ENCODE measurements around the gene PABPC1L.

The PABPC1L gene

DNA sequence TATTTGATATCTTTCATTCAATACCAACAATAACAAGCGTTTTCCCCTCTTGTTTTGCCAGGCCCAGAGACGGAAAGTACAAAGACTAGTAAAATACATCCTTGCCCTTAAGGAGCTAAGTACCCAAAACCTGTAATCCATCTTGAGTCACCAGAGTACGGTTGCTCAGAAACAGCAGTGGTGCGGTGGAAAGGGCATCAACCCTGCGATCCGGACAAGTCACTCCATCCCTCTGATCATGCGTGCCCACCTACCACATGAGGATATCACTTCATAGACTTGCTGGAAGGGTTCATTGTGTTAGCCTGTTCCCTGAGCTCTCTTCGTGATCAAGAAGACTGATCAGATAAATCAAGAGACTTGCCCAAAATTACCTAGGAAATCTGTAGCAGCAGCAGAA is 48.4 kb downstream of the PABPC1L start:
- Histone ChIP-seq H4K8ac (ENCODE audit: low read depth, low read length) (no peak overlapping the region), H4K91ac (ENCODE audit: low read depth, low read length, poor library complexity) (no peak overlapping the region), H3K27me3 (ENCODE audit: control insufficient read depth in 3 of 3, insufficient read depth in 3 of 3, low read depth in 1 of 3, low read length in 3 of 3) (no peaks in the 10 kb centered on the region), H3K9ac (ENCODE audit: low read depth, low read length, poor library complexity) (no peak overlapping the region), H3K14ac (ENCODE audit: low read length) (no peak overlapping the region), H3K9me3 (replicated peaks in 1 of 2; ENCODE audit: control insufficient read depth in 2 of 2, insufficient read depth in 1 of 2, low read depth in 1 of 2, low read length in 2 of 2) (no peaks in the 10 kb centered on the region), H3K4me2 (ENCODE audit: insufficient read depth, low read length, poor library complexity, severe bottlenecking) (no peak overlapping the region), H2BK5ac (ENCODE audit: low read length) (no peak overlapping the region), H2BK15ac (ENCODE audit: low read length) (no peak overlapping the region), H3K36me3 (replicated peaks in 1 of 2; ENCODE audit: control insufficient read depth in 2 of 2, insufficient read depth in 2 of 2, low read length in 2 of 2) (peaks cover 28 to 49% of the 10 kb centered on the region in 2 donors), H3K4me1 (ENCODE audit: control insufficient read depth in 2 of 2, insufficient read depth in 1 of 2, low read depth in 1 of 2, low read length in 2 of 2) (peaks cover 6 to 8% of the 10 kb centered on the region in 2 donors), H3K23ac (ENCODE audit: low read depth, low read length, poor library complexity) (no peak overlapping the region), H2BK120ac (ENCODE audit: low read depth, low read length) (no peak overlapping the region), H2AK5ac (ENCODE audit: low read depth, low read length) (no peak overlapping the region), H3K27ac (replicated peaks; ENCODE audit: low read length) (no peak overlapping the region), H2AFZ (ENCODE audit: low read length) (no peak overlapping the region), H2BK12ac (ENCODE audit: low read length) (no peak overlapping the region), H3K4ac (ENCODE audit: low read length) (no peak overlapping the region), H3K79me1 (ENCODE audit: low read depth, low read length) (peaks cover 3% of the 10 kb centered on the region), H3K4me3 (ENCODE audit: low read length in 2 of 2) (no peak overlapping the region), H3K18ac (ENCODE audit: low read length) (no peak overlapping the region)
- no peak for DNase-seq (ENCODE audit: low spot score)
- WGBS, 2 donors (ENCODE audit: extremely low coverage in 2 of 2, insufficient read length in 2 of 2, insufficient replicate concordance in 1 of 2), result no CpG with 5 or more reads among the region's 8 CpGs

DNA sequence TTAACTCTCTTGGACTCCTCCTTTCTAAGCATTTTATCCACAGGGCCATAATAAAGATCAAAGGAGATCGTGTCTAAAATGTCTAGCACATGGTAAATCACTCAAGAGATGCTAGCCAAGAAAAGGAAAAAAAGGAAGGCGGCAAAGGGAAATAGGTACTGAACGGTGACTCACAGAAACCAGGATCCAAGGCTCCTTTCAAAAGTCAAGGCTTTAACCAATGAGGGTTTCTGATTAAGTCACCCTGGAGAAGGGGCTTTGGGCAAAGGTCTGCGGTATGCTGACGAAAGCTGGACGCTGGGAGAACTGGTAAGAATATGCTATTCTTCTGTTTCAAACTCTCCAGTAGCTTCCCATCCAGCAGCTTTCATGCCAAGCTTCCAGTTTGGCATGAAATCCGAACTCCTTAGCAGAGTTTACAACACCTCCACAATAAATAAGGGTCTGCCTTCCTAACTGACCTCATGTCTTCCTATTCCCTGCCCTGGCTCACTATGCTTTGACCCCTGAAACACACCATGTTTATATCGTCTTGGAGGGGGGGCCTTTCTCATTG is 49.3 kb downstream of the PABPC1L start:
- Histone ChIP-seq H3K79me1 (ENCODE audit: low read depth, low read length) (peaks cover 3% of the 10 kb centered on the region), H2BK120ac (ENCODE audit: low read depth, low read length) (no peak overlapping the region), H3K23ac (ENCODE audit: low read depth, low read length, poor library complexity) (no peak overlapping the region), H2BK12ac (ENCODE audit: low read length) (no peak overlapping the region), H4K91ac (ENCODE audit: low read depth, low read length, poor library complexity) (no peak overlapping the region), H2BK5ac (ENCODE audit: low read length) (no peak overlapping the region), H3K4me2 (ENCODE audit: insufficient read depth, low read length, poor library complexity, severe bottlenecking) (peak overlapping the region; percentile 75), H4K8ac (ENCODE audit: low read depth, low read length) (no peak overlapping the region), H3K9ac (ENCODE audit: low read depth, low read length, poor library complexity) (no peak overlapping the region), H3K36me3 (replicated peaks in 1 of 2; ENCODE audit: control insufficient read depth in 2 of 2, insufficient read depth in 2 of 2, low read length in 2 of 2) (peaks cover 20 to 41% of the 10 kb centered on the region in 2 donors), H3K27me3 (ENCODE audit: control insufficient read depth in 3 of 3, insufficient read depth in 3 of 3, low read depth in 1 of 3, low read length in 3 of 3) (no peaks in the 10 kb centered on the region), H3K9me3 (replicated peaks in 1 of 2; ENCODE audit: control insufficient read depth in 2 of 2, insufficient read depth in 1 of 2, low read depth in 1 of 2, low read length in 2 of 2) (no peaks in the 10 kb centered on the region), H3K27ac (replicated peaks; ENCODE audit: low read length) (no peak overlapping the region), H3K4me3 (ENCODE audit: low read length in 2 of 2) (peak overlapping the region; percentile 82 to 93), H2AK5ac (ENCODE audit: low read depth, low read length) (no peak overlapping the region), H3K4ac (ENCODE audit: low read length) (no peak overlapping the region), H3K4me1 (ENCODE audit: control insufficient read depth in 2 of 2, insufficient read depth in 1 of 2, low read depth in 1 of 2, low read length in 2 of 2) (peaks cover 6 to 10% of the 10 kb centered on the region in 2 donors), H2BK15ac (ENCODE audit: low read length) (no peak overlapping the region), H3K14ac (ENCODE audit: low read length) (no peak overlapping the region), H3K18ac (ENCODE audit: low read length) (no peak overlapping the region), H2AFZ (ENCODE audit: low read length) (peak overlapping the region; percentile 90)
- no CpG with 5 or more reads among the region's 8 CpGs for WGBS, 2 donors (ENCODE audit: extremely low coverage in 2 of 2, insufficient read length in 2 of 2, insufficient replicate concordance in 1 of 2)
- DNase-seq (ENCODE audit: low spot score), result no peak

GRCh38 chr20:44959638-44960102 is 49.8 kb downstream of the PABPC1L start:
- no peaks in the 10 kb centered on the region for H3K9me3 ChIP-seq (replicated peaks in 1 of 2; ENCODE audit: control insufficient read depth in 2 of 2, insufficient read depth in 1 of 2, low read depth in 1 of 2, low read length in 2 of 2)
- WGBS, 2 donors (ENCODE audit: extremely low coverage in 2 of 2, insufficient read length in 2 of 2, insufficient replicate concordance in 1 of 2), result no CpG with 5 or more reads among the region's 13 CpGs
- no peak overlapping the region for H3K4ac ChIP-seq (ENCODE audit: low read length)
- no peak overlapping the region for H2BK15ac ChIP-seq (ENCODE audit: low read length)
- H3K27me3 ChIP-seq (ENCODE audit: control insufficient read depth in 3 of 3, insufficient read depth in 3 of 3, low read depth in 1 of 3, low read length in 3 of 3), result no peaks in the 10 kb centered on the region
- peak overlapping the region; percentile 90 for H2AFZ ChIP-seq (ENCODE audit: low read length)
- H4K8ac ChIP-seq (ENCODE audit: low read depth, low read length), result no peak overlapping the region
- no peak overlapping the region for H3K23ac ChIP-seq (ENCODE audit: low read depth, low read length, poor library complexity)
- H3K36me3 ChIP-seq (replicated peaks in 1 of 2; ENCODE audit: control insufficient read depth in 2 of 2, insufficient read depth in 2 of 2, low read length in 2 of 2), result peaks cover 15 to 35% of the 10 kb centered on the region in 2 donors
- peaks cover 6 to 10% of the 10 kb centered on the region in 2 donors for H3K4me1 ChIP-seq (ENCODE audit: control insufficient read depth in 2 of 2, insufficient read depth in 1 of 2, low read depth in 1 of 2, low read length in 2 of 2)
- H2BK120ac ChIP-seq (ENCODE audit: low read depth, low read length), result no peak overlapping the region
- peak overlapping the region; percentile 94 for H3K18ac ChIP-seq (ENCODE audit: low read length)
- peak overlapping the region; percentile 75 for H3K9ac ChIP-seq (ENCODE audit: low read depth, low read length, poor library complexity)
- H3K79me1 ChIP-seq (ENCODE audit: low read depth, low read length), result peaks cover 3% of the 10 kb centered on the region
- no peak overlapping the region for H2BK12ac ChIP-seq (ENCODE audit: low read length)
- H2BK5ac ChIP-seq (ENCODE audit: low read length), result peak overlapping the region; percentile 2
- H3K4me3 ChIP-seq (ENCODE audit: low read length in 2 of 2), result peak overlapping the region; percentile 82 to 93
- H3K4me2 ChIP-seq (ENCODE audit: insufficient read depth, low read length, poor library complexity, severe bottlenecking), result peak overlapping the region; percentile 75
- no peak overlapping the region for H3K14ac ChIP-seq (ENCODE audit: low read length)
- H4K91ac ChIP-seq (ENCODE audit: low read depth, low read length, poor library complexity), result no peak overlapping the region
- H3K27ac ChIP-seq (replicated peaks; ENCODE audit: low read length), result no peak overlapping the region
- no peak overlapping the region for H2AK5ac ChIP-seq (ENCODE audit: low read depth, low read length)
- DNase-seq (ENCODE audit: low spot score), result peak; percentile 6

DNA sequence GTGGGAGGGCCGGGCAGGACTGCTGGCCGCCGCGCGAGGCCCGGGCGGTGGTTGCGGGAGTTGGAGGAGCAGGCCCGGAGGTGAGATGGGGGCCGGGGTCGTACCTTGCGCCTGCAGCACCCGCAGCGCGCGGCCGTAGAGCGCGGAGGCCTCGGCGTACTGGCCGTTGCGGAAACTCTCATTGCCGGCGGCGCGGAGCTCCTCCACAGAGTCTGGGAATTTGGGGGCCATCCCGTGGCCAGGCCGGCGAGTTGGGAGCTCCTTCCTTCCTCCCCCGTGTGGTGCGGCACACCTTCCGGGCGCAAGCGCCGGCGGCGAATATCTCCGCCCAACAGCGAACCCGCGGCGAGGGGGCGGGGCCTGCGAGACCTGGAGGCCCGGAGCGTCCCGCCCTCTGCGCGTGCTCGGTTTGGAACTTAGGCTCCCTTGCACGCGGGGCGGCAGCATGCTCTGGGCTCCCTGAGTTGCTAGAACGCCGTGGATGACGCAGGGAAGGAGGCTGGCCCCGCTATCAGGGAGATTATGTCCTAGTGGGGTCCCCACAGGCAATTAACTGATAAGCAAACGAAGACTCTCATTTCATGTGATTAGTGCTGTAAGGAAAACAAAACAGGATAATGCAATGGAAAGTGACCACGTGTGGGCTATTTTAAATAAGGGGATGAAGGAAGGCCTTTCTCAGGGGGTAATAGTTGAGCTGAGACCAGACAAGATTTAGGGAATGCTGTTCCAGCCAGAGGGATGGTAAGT is 50.4 kb downstream of the PABPC1L start, which contains the start of gene TOMM34:
TOMM34 (minus strand) TSS at position 295 of the 750 bp plus-strand sequence; CDS start at position 231, 64 bp downstream.
- peak within 1 kb of the TSS; percentile 75 for H3K4me2 ChIP-seq (ENCODE audit: insufficient read depth, low read length, poor library complexity, severe bottlenecking)
- no peak within 1 kb of the TSS for H2BK120ac ChIP-seq (ENCODE audit: low read depth, low read length)
- no peak within 1 kb of the TSS for H4K91ac ChIP-seq (ENCODE audit: low read depth, low read length, poor library complexity)
- peak within 1 kb of the TSS; percentile 2 for H2BK5ac ChIP-seq (ENCODE audit: low read length)
- peak; percentile 89 for DNase-seq (ENCODE audit: low spot score)
- peak within 1 kb of the TSS; percentile 82 to 93 for H3K4me3 ChIP-seq (ENCODE audit: low read length in 2 of 2)
- H4K8ac ChIP-seq (ENCODE audit: low read depth, low read length), result no peak within 1 kb of the TSS
- peak within 1 kb of the TSS; percentile 94 for H3K18ac ChIP-seq (ENCODE audit: low read length)
- H3K79me1 ChIP-seq (ENCODE audit: low read depth, low read length), result peaks cover 3% of the 10 kb centered on the region
- no peak within 1 kb of the TSS for H2BK12ac ChIP-seq (ENCODE audit: low read length)
- H2AFZ ChIP-seq (ENCODE audit: low read length), result peak within 1 kb of the TSS; percentile 90
- no peaks in the 10 kb centered on the region for H3K27me3 ChIP-seq (ENCODE audit: control insufficient read depth in 3 of 3, insufficient read depth in 3 of 3, low read depth in 1 of 3, low read length in 3 of 3)
- H3K9ac ChIP-seq (ENCODE audit: low read depth, low read length, poor library complexity), result peak within 1 kb of the TSS; percentile 75
- no peaks in the 10 kb centered on the region for H3K9me3 ChIP-seq (replicated peaks in 1 of 2; ENCODE audit: control insufficient read depth in 2 of 2, insufficient read depth in 1 of 2, low read depth in 1 of 2, low read length in 2 of 2)
- H3K14ac ChIP-seq (ENCODE audit: low read length), result no peak within 1 kb of the TSS
- H3K36me3 ChIP-seq (replicated peaks in 1 of 2; ENCODE audit: control insufficient read depth in 2 of 2, insufficient read depth in 2 of 2, low read length in 2 of 2), result peaks cover 10 to 29% of the 10 kb centered on the region in 2 donors
- peak within 1 kb of the TSS; percentile 58 for H3K23ac ChIP-seq (ENCODE audit: low read depth, low read length, poor library complexity)
- no CpG with 5 or more reads among the region's 60 CpGs for WGBS, 2 donors (ENCODE audit: extremely low coverage in 2 of 2, insufficient read length in 2 of 2, insufficient replicate concordance in 1 of 2)
- H3K4me1 ChIP-seq (ENCODE audit: control insufficient read depth in 2 of 2, insufficient read depth in 1 of 2, low read depth in 1 of 2, low read length in 2 of 2), result peaks cover 6 to 10% of the 10 kb centered on the region in 2 donors
- H3K27ac ChIP-seq (replicated peaks; ENCODE audit: low read length), result peak within 1 kb of the TSS; percentile 65
- H3K4ac ChIP-seq (ENCODE audit: low read length), result no peak within 1 kb of the TSS
- H2AK5ac ChIP-seq (ENCODE audit: low read depth, low read length), result peak within 1 kb of the TSS; percentile 28
- no peak within 1 kb of the TSS for H2BK15ac ChIP-seq (ENCODE audit: low read length)
